ENCODE data around the gene C5orf52.

DNA sequence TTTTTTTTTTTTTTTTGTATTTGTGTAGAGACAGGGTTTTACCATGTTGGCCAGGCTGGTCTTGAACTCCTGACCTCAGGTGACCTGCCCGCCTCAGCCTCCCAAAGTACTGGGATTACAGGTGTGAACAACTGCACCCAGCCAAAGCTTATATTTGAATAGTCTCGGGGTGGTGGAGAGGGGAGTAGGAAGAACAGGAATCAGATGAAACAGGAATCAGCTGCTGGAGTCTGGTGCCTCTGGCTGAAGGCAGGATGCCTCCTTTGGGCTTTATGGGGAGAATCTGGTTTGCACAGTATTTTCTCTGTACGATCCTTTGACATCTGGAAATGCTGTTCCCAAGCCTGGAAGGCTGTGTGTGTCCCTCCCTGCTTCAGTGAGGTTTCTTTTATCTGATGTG lies 10.9 kb downstream of the C5orf52 start:
- TF ChIP-seq, protein P1, sequence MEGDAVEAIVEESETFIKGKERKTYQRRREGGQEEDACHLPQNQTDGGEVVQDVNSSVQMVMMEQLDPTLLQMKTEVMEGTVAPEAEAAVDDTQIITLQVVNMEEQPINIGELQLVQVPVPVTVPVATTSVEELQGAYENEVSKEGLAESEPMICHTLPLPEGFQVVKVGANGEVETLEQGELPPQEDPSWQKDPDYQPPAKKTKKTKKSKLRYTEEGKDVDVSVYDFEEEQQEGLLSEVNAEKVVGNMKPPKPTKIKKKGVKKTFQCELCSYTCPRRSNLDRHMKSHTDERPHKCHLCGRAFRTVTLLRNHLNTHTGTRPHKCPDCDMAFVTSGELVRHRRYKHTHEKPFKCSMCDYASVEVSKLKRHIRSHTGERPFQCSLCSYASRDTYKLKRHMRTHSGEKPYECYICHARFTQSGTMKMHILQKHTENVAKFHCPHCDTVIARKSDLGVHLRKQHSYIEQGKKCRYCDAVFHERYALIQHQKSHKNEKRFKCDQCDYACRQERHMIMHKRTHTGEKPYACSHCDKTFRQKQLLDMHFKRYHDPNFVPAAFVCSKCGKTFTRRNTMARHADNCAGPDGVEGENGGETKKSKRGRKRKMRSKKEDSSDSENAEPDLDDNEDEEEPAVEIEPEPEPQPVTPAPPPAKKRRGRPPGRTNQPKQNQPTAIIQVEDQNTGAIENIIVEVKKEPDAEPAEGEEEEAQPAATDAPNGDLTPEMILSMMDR (conservative IDR thresholded peaks at IDR 0.05 in 1 of 2, IDR thresholded peaks at IDR 0.05 in 1 of 2; ENCODE audit: low read depth in 1 of 2, low read length in 2 of 2) = no peak
- no peak for TF ChIP-seq EZH2 (IDR thresholded peaks at IDR 0.05; ENCODE audit: low read length, missing control alignments)
